Muscle layer of colon (tissue), 2 donors: ENCODE measurements around the gene IREB2.

ENCODE experiments used
- H3K27ac ChIP-seq: one replicate; pipeline ENCODE4 v1.7.0; 2013; ENCODE audit warnings: low read depth, mild to moderate bottlenecking, low read length, moderate library complexity
- H3K27me3 ChIP-seq, 2 donors: one replicate each; pipeline ENCODE4 v1.7.0; 2013; ENCODE audit warnings: low read length in 2 of 2, mild to moderate bottlenecking in 2 of 2; ENCODE audit not compliant: insufficient read depth in 2 of 2, control insufficient read depth in 1 of 2
- H3K36me3 ChIP-seq: one replicate; pipeline ENCODE4 v1.7.0; 2013; ENCODE audit warnings: mild to moderate bottlenecking, low read length; ENCODE audit not compliant: insufficient read depth
- H3K4me1 ChIP-seq: one replicate; pipeline ENCODE4 v1.7.0; 2013; ENCODE audit warnings: mild to moderate bottlenecking, low read length; ENCODE audit not compliant: insufficient read depth
- H3K4me3 ChIP-seq, 2 donors: one replicate each; pipeline ENCODE4 v1.7.0; 2013; ENCODE audit warnings: low read length in 2 of 2, low read depth in 1 of 2, mild to moderate bottlenecking in 1 of 2, moderate library complexity in 1 of 2
- H3K9ac ChIP-seq: one replicate; pipeline ENCODE4 v1.7.0; 2013; ENCODE audit warnings: low read length
- H3K9me3 ChIP-seq: one replicate; pipeline ENCODE4 v1.7.0; 2013; ENCODE audit warnings: mild to moderate bottlenecking, low read length
- donor health status: abdominal sarcoma.
- donor health status: Adenocarcinoma of cecum.

IREB2 gene

GRCh38 chr15:78438619-78439285, 736 bp downstream of the IREB2 start:
- peaks cover 44% of the 10 kb centered on the region for H3K4me1 ChIP-seq

GRCh38 chr15:78440375-78441373, 2.7 kb downstream of the IREB2 start:
- peaks cover 23% of the 10 kb centered on the region for H3K36me3 ChIP-seq
- peak overlapping the region; percentile 12 for H3K9ac ChIP-seq
- no peaks in the 10 kb centered on the region for H3K9me3 ChIP-seq
- H3K4me1 ChIP-seq: peaks cover 44% of the 10 kb centered on the region
- no peak overlapping the region for H3K27ac ChIP-seq
- no peak overlapping the region for H3K4me3 ChIP-seq
- H3K27me3 ChIP-seq: no peaks in the 10 kb centered on the region

More at GRCh38 chr15:78438619-78439285, 736 bp downstream of the IREB2 start:
- H3K27me3 ChIP-seq: no peaks in the 10 kb centered on the region
- peak overlapping the region; percentile 90 for H3K9ac ChIP-seq
- peak overlapping the region; percentile 54 to 91 for H3K4me3 ChIP-seq
- peak overlapping the region; percentile 93 for H3K27ac ChIP-seq
- H3K36me3 ChIP-seq: peaks cover 16% of the 10 kb centered on the region
- H3K9me3 ChIP-seq: no peaks in the 10 kb centered on the region

GRCh38 chr15:78444255-78444654, 6.2 kb downstream of the IREB2 start:
- H3K4me3 ChIP-seq: no peak overlapping the region
- H3K9me3 ChIP-seq: no peaks in the 10 kb centered on the region
- peaks cover 39% of the 10 kb centered on the region for H3K4me1 ChIP-seq
- no peak overlapping the region for H3K27ac ChIP-seq
- H3K9ac ChIP-seq: no peak overlapping the region
- H3K36me3 ChIP-seq: peaks cover 34% of the 10 kb centered on the region
- H3K27me3 ChIP-seq: no peaks in the 10 kb centered on the region

GRCh38 chr15:78445875-78446274, 7.9 kb downstream of the IREB2 start:
- H3K9me3 ChIP-seq: no peaks in the 10 kb centered on the region
- H3K27ac ChIP-seq: no peak overlapping the region
- H3K4me1 ChIP-seq: peaks cover 40% of the 10 kb centered on the region

GRCh38 chr15:78446551-78446950, 8.5 kb downstream of the IREB2 start:
- Histone ChIP-seq H3K9me3 (no peaks in the 10 kb centered on the region), H3K4me1 (peaks cover 33% of the 10 kb centered on the region), H3K4me3 (no peak overlapping the region), H3K27me3 (no peaks in the 10 kb centered on the region), H3K36me3 (peaks cover 18% of the 10 kb centered on the region), H3K9ac (no peak overlapping the region), H3K27ac (no peak overlapping the region)

More at GRCh38 chr15:78445875-78446274, 7.9 kb downstream of the IREB2 start:
- peaks cover 22% of the 10 kb centered on the region for H3K36me3 ChIP-seq
- no peak overlapping the region for H3K4me3 ChIP-seq
- no peaks in the 10 kb centered on the region for H3K27me3 ChIP-seq
- H3K9ac ChIP-seq: no peak overlapping the region

- Histone ChIP-seq H3K9me3 (no peaks in the 10 kb centered on the region), H3K36me3 (peaks cover 18% of the 10 kb centered on the region), H3K4me3 (no peak overlapping the region), H3K27me3 (no peaks in the 10 kb centered on the region), H3K4me1 (peaks cover 41% of the 10 kb centered on the region), H3K9ac (peak overlapping the region; percentile 1), H3K27ac (no peak overlapping the region)
Observed at GRCh38 chr15:78448441-78449219, 10.6 kb downstream of the IREB2 start.

- Histone ChIP-seq H3K9me3 (no peaks in the 10 kb centered on the region), H3K27me3 (no peaks in the 10 kb centered on the region), H3K9ac (peak overlapping the region; percentile 1), H3K27ac (no peak overlapping the region), H3K4me3 (no peak overlapping the region), H3K4me1 (peaks cover 48% of the 10 kb centered on the region), H3K36me3 (peaks cover 18% of the 10 kb centered on the region)
Observed at GRCh38 chr15:78449220-78449999, 11.4 kb downstream of the IREB2 start.

GRCh38 chr15:78450285-78450858, 12.4 kb downstream of the IREB2 start:
- H3K4me1 ChIP-seq: peaks cover 57% of the 10 kb centered on the region

GRCh38 chr15:78452485-78452884, 14.5 kb downstream of the IREB2 start:
- H3K4me3 ChIP-seq: no peak overlapping the region
- H3K9me3 ChIP-seq: no peaks in the 10 kb centered on the region
- H3K27ac ChIP-seq: no peak overlapping the region
- no peaks in the 10 kb centered on the region for H3K27me3 ChIP-seq
- peaks cover 78% of the 10 kb centered on the region for H3K4me1 ChIP-seq
- H3K9ac ChIP-seq: no peak overlapping the region
- H3K36me3 ChIP-seq: no peaks in the 10 kb centered on the region

More at GRCh38 chr15:78450285-78450858, 12.4 kb downstream of the IREB2 start:
- Histone ChIP-seq H3K9me3 (no peaks in the 10 kb centered on the region), H3K4me3 (no peak overlapping the region), H3K9ac (no peak overlapping the region), H3K27me3 (no peaks in the 10 kb centered on the region), H3K27ac (peak overlapping the region; percentile 19), H3K36me3 (peaks cover 14% of the 10 kb centered on the region)

GRCh38 chr15:78453447-78453846, 15.4 kb downstream of the IREB2 start:
- Histone ChIP-seq H3K4me3 (no peak overlapping the region), H3K9ac (no peak overlapping the region), H3K27me3 (no peaks in the 10 kb centered on the region), H3K4me1 (peaks cover 77% of the 10 kb centered on the region), H3K36me3 (no peaks in the 10 kb centered on the region), H3K27ac (no peak overlapping the region), H3K9me3 (no peaks in the 10 kb centered on the region)
